OCI-LY3 (cell line): ENCODE data around the gene PRR7.

Experiments
- H2AFZ ChIP-seq: fragments of 200-600, 300-600 bp; shearing (Covaris generic); 2 replicates; pipeline ENCODE4 v1.6.0; 2014; ENCODE audit warnings: antibody characterized with exemption, low read depth, low read length
- H3K27ac ChIP-seq: fragments of 200-600, 300-600 bp; sonication (generic); 2 replicates; pipeline ENCODE4 v1.5.1; 2014; ENCODE audit warnings: mild to moderate bottlenecking, low read length, moderate library complexity, mixed read lengths
- H3K27me3 ChIP-seq: fragments of 200-600, 300-600 bp; sonication (generic); 2 replicates; pipeline ENCODE4 v1.6.1; 2014; ENCODE audit warnings: low read depth, low read length, mixed read lengths
- H3K36me3 ChIP-seq: fragments of 200-600, 300-600 bp; sonication (generic); replicated peaks from 2 replicates; pipeline ENCODE3; 2014; ENCODE audit warnings: low read depth, low read length, mixed read lengths
- H3K4me1 ChIP-seq: fragments of 300-600, 200-600 bp; sonication (generic); 2 replicates; pipeline ENCODE4 v1.6.1; 2014; ENCODE audit warnings: low read length, mixed read lengths
- H3K4me2 ChIP-seq: fragments of 200-600, 300-600 bp; sonication (generic); 2 replicates; pipeline ENCODE4 v1.6.1; 2014; ENCODE audit warnings: low read length, mixed read lengths
- H3K4me3 ChIP-seq: fragments of 300-600, 200-600 bp; sonication (generic); 2 replicates; pipeline ENCODE4 v1.5.1; 2014; ENCODE audit warnings: antibody characterized with exemption, mild to moderate bottlenecking, low read length, moderate library complexity
- H3K79me2 ChIP-seq: fragments of 300-600, 200-600 bp; shearing (Covaris generic); 2 replicates; pipeline ENCODE4 v1.6.1; 2014; ENCODE audit warnings: mild to moderate bottlenecking, low read length, mixed read lengths
- H3K9ac ChIP-seq: fragments of 300-600, 200-600 bp; shearing (Covaris generic); 2 replicates; pipeline ENCODE4 v1.6.0; 2014; ENCODE audit warnings: mild to moderate bottlenecking, low read length, moderate library complexity
- H3K9me3 ChIP-seq: fragments of 200-600, 300-600 bp; shearing (Covaris generic); 2 replicates; pipeline ENCODE4 v1.6.1; 2014; ENCODE audit warnings: low read length, mixed read lengths; ENCODE audit not compliant: insufficient read depth
- H4K20me1 ChIP-seq: fragments of 200-600, 300-600 bp; sonication (generic); 2 replicates; pipeline ENCODE4 v1.6.1; 2016; ENCODE audit warnings: low read length, mixed read lengths; ENCODE audit not compliant: insufficient read depth
- EZH2phosphoT487 ChIP-seq: fragments of 200-600 bp; shearing (Covaris generic); IDR thresholded peaks from 2 replicates; pipeline ENCODE4 v1.6.1; 2018; ENCODE audit warnings: antibody characterized with exemption, mixed run types, low read depth
- TF ChIP-seq, protein P1 (sequence below): fragments of 200-600, 300-600 bp; sonication (generic); IDR thresholded peaks from 2 replicates; pipeline ENCODE4 v1.5.1; 2014; ENCODE audit warnings: antibody characterized with exemption, low read length, low read depth

PRR7 gene

DNA sequence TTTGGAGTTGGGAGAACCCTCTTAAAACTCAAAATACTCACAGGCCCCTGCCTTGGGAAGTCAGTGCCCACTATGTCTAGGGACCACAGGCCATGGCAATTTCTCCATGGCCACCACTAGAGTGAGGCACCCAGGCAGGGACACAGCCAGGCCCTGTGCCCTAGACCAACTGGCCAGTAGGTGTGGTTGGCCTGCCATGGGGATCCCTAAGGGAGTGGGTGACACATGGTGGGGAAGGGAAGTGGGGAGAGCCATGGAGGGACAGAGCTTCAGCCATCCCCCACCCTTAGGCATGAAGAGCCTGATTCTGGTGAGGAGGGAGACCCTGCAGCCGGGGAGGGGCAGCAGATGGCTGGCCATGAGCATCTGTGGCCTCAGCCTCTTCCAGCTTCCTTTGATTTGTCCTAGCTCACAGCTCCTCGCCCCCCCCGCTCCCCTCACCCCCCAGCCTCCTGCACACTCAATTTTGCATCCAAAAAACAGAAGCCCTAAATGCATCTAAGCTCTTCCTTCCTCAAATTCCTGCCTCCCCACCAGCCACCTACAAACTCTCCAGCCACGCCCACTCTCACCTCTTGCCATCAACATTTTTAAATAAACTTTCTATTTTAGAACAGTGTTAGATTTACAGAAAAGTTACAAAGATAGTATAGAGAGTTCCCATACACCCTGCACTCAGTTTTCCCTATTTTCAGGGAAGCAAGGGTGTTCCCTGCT, 28.4 kb downstream of the PRR7 start:
- Histone ChIP-seq H3K27me3 (peaks cover 4% of the 10 kb centered on the region; the same call in 1 of the 2 replicates), H3K27ac (no peak overlapping the region), H4K20me1 (peaks cover 20% of the 10 kb centered on the region), H3K9ac (no peak overlapping the region), H3K4me1 (peaks cover 26% of the 10 kb centered on the region), H2AFZ (no peak overlapping the region), H3K9me3 (no peaks in the 10 kb centered on the region), H3K4me2 (no peak overlapping the region), H3K36me3 (no peaks in the 10 kb centered on the region), H3K4me3 (no peak overlapping the region), H3K79me2 (peaks cover 29% of the 10 kb centered on the region)
- TF ChIP-seq, protein P1, sequence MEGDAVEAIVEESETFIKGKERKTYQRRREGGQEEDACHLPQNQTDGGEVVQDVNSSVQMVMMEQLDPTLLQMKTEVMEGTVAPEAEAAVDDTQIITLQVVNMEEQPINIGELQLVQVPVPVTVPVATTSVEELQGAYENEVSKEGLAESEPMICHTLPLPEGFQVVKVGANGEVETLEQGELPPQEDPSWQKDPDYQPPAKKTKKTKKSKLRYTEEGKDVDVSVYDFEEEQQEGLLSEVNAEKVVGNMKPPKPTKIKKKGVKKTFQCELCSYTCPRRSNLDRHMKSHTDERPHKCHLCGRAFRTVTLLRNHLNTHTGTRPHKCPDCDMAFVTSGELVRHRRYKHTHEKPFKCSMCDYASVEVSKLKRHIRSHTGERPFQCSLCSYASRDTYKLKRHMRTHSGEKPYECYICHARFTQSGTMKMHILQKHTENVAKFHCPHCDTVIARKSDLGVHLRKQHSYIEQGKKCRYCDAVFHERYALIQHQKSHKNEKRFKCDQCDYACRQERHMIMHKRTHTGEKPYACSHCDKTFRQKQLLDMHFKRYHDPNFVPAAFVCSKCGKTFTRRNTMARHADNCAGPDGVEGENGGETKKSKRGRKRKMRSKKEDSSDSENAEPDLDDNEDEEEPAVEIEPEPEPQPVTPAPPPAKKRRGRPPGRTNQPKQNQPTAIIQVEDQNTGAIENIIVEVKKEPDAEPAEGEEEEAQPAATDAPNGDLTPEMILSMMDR: no peak
- no peak for TF ChIP-seq EZH2phosphoT487

DNA sequence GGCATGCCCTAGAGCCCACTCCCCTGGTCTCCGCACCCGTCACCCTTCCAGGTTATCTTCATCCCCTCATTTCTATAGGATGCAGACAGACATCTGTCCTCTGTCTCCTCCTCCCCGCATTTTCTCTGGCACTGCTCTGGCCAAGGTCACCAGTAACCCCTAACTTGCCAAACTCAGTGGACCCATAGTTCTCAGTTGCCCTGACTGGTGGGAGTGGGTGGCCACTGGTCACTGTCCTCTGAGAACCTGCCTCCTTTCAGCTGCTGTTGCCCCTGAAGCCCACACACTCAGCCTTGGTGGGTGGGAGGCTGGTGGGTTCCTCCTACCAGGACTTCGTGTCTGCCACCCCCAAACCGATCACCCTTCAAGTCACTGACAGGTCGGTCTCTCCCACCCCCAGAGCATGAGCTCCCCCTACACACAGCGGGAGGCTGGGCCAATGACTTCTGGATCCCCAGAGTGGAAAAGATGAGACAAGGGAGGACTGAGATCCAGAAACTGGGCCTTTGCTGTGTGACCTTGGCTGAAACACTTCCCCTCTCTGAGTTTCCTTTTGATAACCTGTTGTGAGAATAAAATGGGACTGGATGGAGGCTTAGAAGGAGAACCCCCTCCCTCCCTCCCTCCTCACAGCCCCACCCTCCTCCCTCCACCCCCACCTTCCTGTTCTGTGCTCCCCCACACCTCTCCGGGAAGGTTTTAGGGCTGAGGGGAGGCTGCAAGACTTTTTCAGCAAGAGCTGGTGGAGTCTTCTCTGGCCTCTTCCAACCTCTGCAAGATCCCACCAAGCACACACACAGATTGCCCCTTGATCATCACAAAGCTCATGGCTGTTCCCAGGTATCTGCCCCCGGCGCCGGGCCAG, 29.2 kb downstream of the PRR7 start:
- peaks cover 28% of the 10 kb centered on the region for H3K4me1 ChIP-seq
- H2AFZ ChIP-seq: no peak overlapping the region

GRCh38 chr5:177476531-177477233, 30.1 kb downstream of the PRR7 start:
- Histone ChIP-seq H4K20me1 (0 out of 2 replicates have a peak, but pooled peaks cover 5% of the 10 kb centered on the region), H3K9ac (no peak overlapping the region), H3K36me3 (no peaks in the 10 kb centered on the region), H3K79me2 (peaks cover 12% of the 10 kb centered on the region), H3K4me1 (peaks cover 28% of the 10 kb centered on the region), H3K27ac (no peak overlapping the region), H2AFZ (no peak overlapping the region), H3K4me2 (no peak overlapping the region), H3K4me3 (no peak overlapping the region), H3K27me3 (peaks cover 4% of the 10 kb centered on the region; the same call in 1 of the 2 replicates), H3K9me3 (no peaks in the 10 kb centered on the region)
- TF ChIP-seq EZH2phosphoT487: no peak
- TF ChIP-seq, protein P1: no peak

More for the DNA sequence above, 29.2 kb downstream of the PRR7 start:
- Histone ChIP-seq H3K27me3 (peaks cover 4% of the 10 kb centered on the region; the same call in 1 of the 2 replicates), H3K9ac (no peak overlapping the region), H4K20me1 (peaks cover 13% of the 10 kb centered on the region; the same call in 1 of the 2 replicates), H3K36me3 (no peaks in the 10 kb centered on the region), H3K79me2 (peaks cover 21% of the 10 kb centered on the region), H3K27ac (no peak overlapping the region), H3K9me3 (no peaks in the 10 kb centered on the region), H3K4me2 (no peak overlapping the region), H3K4me3 (no peak overlapping the region)
- TF ChIP-seq EZH2phosphoT487: no peak
- TF ChIP-seq, protein P1: no peak
